ENCODE results near the gene INCA1.
"Not testable (repeated sequence)": the region's sequence is repeated elsewhere in the genome, so short reads cannot be mapped to it uniquely, and the experiment has no call there.

The INCA1 gene, protein sequence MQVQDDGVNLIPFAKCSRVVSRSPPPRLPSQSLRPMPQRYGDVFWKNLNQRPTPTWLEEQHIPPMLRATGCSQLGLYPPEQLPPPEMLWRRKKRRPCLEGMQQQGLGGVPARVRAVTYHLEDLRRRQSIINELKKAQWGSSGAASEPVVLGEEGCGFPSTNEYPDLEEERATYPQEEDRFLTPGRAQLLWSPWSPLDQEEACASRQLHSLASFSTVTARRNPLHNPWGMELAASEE

DNA sequence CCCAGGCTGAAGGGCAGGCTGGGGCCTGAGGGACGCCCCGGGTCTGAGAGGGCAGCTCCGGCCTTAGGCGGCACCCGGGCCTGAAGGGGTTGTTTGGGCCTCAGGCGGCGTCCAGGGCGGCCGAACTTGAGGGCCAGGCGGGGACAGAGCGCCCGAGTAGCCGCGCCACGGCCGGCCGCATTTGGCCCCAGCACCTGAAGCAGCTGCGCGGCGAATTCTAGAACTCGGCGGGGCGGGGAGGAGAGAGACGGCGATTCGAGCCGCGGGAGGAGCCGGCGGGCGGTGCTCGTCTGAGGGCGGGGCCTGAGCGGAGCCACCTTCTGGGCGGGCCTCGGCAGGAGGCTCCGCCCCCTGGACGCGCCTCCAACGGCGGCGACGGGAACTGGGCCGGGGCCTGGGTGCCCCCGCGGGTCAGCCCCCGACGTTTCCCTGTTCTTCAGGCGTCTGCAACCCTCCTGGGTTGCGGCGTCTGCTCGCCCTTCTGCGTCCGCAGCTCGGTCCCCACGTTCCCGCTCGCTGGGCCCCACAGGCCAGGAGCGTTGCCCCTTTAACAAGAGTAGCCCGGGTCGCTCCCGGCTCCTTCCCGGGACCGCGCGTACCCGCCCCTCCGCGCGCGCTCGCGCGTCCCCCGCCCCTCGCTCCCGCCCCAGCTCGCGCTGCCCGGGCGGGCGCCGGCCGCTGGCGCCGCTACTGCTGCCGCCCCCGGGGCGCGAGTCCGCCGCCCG lies at the start of gene INCA1, which contains the start of gene KIF1C:
Gene INCA1 (minus strand): TSS at position 221 of the 725 bp plus-strand sequence. CDS start 3,085 bp downstream, outside the sequence.
Gene KIF1C (plus strand): TSS at position 649 of the 725 bp plus-strand sequence. CDS start 2,297 bp downstream, outside the sequence.
- peak; percentile 96 for DNase-seq

DNA sequence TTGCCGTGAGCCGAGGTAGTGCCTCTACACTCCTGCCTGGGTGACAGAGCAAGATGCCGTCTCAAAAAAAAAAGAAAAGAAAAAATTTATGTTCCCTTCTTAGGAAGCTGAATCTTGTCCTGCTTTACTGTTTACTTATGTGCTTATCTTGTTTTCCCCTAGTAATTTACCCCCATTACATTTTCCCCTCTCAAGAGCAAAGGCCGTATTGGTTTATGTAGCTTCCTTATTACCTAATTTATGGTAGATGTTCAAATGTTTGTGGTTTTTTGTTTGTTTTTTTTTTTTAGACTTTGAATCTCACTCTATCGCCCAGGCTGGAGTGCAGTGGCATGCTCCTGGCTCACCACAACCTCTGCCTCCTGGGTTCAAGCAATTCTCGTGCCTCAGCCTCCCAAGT lies 48.2 kb upstream of the INCA1 start:
- DNase-seq, result no peak

DNA sequence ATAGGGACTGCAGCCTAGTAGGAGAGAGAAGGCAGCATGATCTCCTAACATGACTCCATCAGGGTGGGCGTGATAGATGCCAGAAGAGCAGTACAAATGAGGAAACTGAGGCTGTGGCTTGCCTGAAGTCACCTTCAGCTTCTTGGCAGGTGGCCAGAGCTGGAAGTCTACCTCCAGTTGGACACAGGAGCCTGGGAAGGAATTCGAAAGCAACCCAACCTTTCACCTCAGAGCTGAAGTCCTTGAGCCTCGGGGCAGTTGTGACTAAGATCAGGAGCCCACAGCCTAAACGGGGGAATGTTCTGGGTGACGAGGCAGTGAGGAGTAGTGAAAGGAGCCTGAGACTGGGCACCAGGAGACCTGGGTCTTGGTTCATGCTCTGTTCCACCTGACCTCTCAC lies 47.3 kb upstream of the INCA1 start:
- no peak for DNase-seq

DNA sequence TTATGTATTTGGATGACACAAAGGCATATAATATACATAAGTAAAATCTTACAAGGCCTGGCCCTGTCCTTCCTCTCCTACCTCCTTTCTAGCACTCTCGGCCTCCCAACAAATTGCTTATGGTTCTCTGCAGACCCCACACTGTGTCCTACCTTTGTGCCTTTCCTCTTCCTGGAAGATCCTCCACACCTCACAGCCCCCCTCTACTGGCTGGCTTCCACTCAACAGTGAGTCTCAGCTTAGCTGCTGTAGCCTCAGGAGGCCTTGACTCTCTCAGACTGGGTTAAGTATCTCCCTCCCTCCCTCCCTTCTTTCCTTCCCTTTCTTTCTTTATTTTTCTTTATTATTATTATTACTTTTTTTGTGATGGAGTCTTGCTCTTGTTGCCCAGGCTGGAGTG lies 46.2 kb upstream of the INCA1 start:
- DNase-seq, result no peak

DNA sequence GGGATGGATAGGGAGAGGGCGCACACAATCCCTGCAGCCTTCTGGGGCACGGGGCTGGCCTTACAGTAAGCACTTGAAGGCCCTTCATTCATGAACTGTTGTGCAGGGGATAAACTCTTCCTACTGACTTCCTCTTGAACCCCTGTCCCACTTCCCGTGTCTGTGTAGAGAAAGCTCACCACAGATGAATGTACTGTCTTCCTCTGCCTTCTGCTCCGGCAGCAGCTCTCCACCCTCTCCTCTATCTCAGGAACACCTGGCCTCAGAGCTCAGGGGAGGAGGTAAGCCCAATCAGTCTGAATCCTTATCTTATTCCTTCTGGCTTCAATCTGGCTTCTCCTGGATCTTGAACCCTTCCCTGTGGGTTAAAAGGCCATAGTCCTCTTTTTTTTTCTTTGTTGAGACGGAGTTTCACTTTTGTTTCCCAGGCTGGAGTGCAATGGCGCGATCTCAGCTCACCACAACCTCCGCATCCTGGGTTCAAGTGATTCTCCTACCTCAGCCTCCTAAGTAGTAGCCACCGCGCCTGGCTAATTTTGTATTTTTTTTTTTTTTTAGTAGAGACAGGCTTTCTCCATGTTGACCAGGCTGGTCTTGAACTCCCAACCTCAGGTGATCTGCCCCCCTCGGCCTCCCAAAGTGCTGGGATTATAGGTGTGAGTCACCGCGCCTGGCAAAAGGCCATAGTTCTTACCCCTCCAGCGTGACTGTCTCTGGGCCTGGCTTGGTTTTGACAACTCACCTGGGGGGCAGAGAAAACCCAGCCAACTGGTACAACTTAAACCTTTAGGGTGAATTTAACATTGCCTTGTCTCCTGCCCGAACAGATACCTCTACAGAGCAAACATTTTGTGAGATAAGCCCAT lies 45.1 kb upstream of the INCA1 start:
- DNase-seq, result peak; percentile 25

DNA sequence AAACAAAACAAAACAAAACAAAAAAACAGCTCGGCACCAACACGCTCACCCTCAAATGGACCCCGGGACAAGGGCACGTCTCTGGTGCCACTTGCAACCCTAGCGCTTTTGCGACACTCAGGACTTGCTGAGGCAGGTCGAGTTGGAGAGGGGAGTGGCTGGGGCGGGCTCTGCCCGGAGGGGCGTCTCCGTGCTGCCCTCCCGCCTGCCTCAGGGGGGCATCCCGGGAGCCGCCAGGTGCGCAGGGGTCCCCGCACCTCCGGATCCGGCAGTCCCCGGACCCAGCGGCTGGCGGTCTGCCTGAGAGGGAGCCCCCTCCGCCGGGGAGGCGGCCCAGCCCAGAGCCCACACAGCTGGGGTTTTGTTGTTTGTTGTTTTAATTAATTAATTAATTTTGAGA lies 38.0 kb upstream of the INCA1 start, which contains the start of gene SLC52A1:
Gene SLC52A1 (minus strand): TSS at position 112 of the 400 bp plus-strand sequence. CDS start 820 bp downstream, outside the sequence.
- DNase-seq, result peak; percentile 25

DNA sequence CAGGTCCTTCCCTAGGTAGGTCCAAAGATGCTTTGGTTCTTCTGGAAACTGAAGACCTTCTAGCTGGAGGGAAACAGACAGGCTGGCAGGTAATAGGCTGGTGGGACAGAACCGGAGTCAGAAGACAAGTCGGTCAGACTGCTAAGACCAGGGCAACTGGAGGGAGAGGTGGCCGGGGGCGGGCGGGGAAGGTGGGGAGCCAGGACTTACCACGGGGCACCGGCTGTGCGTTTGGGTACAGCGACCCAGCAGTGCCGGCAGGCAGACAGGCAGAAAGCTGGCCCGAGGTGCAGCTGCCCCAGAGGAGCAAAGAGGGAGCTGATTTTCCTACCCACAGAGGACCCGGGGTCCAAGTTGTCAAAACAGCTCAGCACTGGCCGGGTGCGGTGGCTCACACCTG lies 37.3 kb upstream of the INCA1 start:
- no peak for DNase-seq

DNA sequence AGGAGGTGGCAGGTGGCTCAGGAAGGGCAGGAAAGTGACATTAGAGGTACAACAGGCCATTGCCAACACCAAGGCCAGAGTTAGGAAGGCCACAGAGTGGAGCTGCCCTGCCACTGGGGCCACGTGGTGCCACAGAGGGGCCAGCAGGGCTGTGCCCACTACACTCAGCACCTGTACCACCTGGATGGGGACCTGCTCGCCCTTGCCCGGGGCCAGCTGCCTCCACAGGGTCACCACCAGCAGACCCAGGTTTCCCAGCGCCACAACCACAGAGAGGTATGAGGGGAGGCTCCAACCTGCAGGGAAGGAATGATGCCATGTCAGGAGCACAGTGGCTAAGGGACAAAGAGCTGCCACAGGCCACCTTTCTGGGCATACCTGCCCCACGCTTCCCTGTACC lies 36.7 kb upstream of the INCA1 start:
- DNase-seq, result no peak

DNA sequence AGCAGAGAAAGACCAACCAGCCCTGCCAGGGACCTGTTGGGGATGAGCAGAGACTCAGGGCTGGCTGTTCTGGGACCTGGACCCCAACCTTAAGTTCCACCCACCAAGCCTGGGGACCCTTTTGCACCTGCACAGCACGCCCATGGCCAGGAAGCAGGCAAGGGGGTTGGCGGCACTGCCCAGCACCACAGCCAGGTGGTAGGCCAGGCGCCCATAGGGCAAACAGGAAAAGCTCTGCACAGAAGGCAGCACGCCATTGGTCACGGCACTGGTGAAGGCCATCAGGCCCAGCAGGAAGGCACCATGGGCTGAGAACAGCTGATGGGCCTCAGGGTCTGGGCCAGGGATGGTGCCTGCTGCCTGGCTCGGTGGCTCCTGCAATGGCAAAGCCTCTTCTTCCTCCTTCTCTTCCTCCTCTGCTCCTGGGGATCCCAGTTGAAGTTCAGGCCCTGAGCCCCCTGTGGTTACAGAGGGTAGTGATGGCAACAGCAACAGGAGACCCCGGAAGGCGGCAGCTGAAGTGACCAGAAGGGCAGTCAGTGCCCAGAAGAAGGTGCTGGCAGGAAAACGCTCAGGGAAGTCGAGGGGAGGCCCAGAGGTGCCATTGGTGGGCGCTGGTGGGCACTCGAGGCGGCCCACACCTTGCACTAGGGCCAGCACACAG lies 36.2 kb upstream of the INCA1 start:
- DNase-seq, result no peak

DNA sequence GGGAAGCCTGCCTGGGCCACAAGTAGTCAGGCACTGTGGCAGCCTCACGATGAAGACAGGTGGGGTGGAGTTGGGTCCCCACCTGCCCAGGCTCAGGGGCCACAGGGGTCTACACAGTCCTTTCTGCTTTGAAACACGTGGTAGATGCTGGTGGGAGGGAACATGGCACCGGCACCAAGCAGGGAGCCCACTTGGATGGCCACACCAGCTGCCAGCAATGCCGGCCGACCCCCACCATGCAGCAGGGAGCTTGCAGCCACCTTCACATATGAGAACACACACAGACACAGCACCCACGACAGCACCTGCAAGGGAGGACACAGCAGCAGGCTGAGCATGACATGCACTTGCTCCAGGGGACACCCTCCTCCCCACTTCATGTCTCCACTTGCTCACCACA lies 35.5 kb upstream of the INCA1 start:
- no peak for DNase-seq

DNA sequence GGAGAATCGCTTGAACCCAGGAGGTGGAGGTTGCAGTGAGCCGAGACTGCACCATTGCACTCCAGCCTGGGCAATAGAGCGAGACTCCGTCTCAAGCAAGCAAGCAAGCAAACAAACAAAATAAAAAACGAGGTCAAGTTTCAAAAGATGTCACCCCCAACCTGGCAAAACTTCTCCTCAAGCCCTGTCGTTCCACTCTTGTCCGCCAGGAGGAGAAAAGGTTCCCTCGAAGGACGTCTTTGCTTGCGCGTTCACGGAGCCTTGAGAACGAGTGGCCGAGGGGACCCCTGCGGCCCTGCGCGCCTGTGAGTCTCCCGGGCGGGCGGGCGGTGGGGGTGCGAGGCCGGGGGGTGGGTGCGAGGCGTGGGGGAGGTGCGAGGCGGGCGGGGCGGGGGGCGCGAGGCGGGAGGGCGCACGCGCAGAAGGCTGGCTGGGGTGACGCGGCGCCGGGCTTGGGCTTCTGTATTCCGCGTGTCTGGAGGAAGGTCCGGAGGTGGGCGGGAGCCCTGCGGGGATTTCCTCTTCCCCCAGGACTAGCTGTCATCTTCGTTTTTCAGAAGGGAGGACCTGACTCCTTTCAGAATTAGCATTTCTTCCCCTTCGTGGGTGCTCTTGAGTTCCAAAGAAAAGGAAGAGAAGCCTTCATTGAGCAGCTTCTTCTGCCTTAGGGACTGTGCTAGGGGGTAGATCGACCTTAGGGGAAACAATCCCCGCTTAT lies 34.2 kb upstream of the INCA1 start:
- peak; percentile 97 for DNase-seq

DNA sequence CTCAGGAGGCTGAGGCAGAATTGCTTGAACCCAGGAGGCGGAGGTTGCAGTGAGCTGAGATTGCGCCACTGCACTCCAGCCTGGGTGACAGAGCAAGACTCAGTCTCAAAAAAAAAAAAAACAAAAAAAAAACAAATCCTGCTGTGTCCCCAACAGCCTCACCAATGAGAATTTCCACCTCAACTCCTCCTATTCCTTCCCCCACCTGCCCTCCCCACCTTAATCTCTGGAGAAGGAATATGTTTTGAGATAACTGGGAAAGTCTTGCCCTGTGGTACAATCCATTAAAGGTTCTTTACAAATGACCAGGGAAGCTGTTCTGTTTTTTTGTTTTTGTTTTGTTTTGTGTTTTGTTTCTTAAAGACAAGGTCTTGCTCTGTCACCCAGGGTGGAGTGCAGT lies 32.8 kb upstream of the INCA1 start:
- not testable (repeated sequence) for DNase-seq

DNA sequence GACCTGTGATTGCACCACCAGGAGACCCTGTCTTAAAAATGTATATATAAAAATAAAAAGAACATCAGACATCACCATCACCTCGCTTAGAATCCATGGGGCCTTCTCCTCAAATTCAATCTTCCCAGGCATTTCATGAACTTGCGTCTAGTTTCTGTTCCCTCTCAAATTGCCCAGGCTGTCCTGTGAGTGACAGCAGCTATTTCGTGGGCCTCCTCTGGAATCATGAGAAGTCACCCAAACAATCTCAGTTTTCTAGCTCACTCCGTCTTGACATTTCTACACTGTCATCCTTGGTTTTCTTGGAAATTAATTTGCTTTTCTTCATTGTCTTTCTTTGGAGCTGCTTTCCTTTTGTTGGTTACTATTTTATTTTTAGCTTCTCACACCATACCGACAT lies 30.6 kb upstream of the INCA1 start:
- DNase-seq, result no peak

DNA sequence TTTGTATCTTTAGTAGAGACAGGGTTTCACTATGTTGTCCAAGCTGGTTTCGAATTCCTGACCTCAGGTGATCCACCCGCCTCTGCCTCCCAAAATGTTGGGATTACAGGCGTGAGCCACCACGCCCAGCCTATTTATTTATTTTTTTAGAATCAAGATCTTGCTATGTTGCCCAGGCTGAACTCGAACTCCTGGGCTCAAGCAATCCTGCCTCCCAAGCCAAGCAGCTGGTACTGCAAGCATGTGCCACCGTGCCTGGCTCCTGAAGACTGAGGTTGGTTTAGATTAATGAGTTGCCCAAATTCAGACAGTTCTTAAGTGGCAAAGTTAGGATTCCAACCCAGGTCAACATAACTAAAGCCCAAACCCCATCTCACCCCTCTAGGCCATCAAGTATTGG lies 30.0 kb upstream of the INCA1 start:
- no peak for DNase-seq

DNA sequence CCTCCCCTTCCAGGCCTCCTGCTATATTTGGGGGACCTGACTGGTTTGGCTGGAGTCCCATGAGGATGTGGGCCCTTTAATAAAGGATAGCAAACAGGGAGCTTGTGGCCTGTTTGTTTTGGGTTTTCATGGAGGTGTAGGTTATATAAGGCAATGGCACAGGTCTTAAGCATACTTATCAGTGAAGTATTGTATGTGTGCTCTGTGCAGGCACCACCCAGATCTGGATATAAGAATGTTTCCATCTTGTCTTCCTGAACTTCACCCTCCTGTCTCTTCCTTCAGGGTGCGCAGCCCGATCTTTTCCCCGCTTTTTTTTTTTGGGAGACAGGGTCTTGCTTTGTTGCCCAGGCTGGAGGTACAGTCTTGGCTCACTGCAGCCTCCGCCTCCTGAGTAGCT lies 27.3 kb upstream of the INCA1 start:
- no peak for DNase-seq

DNA sequence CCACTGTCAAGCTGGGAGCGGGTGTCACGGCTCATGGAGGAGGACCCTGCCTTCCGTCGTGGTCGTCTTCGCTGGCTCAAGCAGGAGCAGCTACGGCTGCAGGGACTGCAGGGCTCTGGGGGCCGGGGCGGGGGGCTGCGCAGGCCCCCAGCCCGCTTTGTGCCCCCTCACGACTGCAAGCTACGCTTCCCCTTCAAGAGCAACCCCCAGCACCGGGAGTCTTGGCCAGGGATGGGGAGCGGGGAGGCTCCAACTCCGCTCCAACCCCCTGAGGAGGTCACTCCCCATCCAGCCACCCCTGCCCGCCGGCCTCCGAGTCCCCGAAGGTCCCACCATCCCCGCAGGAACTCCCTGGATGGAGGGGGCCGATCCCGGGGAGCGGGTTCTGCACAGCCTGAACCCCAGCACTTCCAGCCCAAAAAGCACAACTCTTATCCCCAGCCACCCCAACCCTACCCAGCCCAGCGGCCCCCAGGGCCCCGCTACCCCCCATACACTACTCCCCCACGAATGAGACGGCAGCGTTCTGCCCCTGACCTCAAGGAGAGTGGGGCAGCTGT lies 26.3 kb upstream of the INCA1 start:
- DNase-seq, result no peak

DNA sequence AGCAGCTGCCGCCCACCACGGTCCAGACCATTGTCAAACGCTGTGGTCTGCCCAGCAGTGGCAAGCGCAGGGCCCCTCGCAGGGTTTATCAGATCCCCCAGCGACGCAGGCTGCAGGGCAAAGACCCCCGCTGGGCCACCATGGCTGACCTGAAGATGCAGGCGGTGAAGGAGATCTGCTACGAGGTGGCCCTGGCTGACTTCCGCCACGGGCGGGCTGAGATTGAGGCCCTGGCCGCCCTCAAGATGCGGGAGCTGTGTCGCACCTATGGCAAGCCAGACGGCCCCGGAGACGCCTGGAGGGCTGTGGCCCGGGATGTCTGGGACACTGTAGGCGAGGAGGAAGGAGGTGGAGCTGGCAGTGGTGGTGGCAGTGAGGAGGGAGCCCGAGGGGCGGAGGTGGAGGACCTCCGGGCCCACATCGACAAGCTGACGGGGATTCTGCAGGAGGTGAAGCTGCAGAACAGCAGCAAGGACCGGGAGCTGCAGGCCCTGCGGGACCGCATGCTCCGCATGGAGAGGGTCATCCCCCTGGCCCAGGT lies 24.9 kb upstream of the INCA1 start:
- DNase-seq, result no peak

DNA sequence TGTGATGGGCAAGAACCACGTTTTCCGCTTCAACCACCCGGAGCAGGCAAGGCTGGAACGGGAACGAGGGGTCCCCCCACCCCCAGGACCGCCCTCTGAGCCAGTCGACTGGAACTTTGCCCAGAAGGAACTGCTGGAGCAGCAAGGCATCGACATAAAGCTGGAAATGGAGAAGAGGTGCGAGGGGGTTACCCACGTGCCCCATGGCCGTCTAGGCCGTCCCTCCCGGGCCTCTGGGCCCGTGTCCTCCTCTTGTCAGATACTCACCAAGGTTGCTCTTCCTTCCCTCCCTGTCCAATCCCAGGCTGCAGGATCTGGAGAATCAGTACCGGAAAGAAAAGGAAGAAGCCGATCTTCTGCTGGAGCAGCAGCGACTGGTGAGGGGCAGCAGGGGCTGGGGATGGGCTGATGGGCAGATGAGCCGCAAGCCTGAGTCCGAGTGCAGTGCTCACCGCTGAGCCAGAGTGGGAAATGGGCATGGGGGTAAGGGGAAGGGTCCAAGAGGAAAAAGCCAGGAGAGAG lies 23.2 kb upstream of the INCA1 start:
- no peak for DNase-seq

DNA sequence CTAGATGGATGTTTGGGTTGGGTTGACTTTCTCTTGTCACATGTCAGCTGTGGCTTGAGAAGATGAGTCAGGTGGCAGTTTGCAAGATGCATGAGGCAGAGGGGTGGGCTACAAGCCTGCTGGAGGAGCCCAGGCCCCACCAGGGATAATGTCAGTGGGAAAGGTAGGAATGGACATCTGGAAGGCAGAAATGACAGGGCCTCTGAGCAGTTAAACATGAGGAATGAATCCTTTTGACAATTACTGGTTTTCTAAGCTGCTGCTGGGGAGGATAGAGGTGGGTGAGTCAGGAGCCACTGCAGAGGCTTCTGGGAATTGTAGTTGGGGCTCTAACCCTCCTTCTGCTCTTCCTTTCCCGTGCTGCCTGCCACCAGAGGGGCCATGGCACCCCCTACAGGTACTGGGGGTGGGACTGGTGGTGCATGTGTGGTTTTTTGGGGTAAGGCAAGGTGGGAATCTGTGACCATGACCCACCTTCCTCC lies 22.2 kb upstream of the INCA1 start:
- DNase-seq, result peak; percentile 60

DNA sequence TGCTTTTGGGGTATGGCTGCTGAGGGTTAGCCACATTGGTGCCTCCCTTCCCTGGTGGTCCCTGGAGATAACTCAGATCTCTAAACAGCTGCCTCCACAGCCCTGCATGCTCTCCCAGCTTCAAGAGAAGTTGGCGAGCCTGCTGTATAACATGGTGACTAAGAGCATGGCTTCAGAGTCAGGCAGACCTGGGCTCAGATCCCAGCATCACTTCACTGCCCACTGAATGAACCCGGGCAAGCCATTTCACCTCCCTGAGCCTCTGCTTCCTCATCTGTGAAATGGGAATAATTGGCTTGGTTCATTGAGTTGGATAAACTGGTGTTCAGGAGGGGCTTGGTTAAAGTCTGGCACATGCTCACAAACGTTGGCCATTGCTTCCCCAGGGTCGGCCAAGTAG lies 17.0 kb upstream of the INCA1 start:
- DNase-seq, result no peak

DNA sequence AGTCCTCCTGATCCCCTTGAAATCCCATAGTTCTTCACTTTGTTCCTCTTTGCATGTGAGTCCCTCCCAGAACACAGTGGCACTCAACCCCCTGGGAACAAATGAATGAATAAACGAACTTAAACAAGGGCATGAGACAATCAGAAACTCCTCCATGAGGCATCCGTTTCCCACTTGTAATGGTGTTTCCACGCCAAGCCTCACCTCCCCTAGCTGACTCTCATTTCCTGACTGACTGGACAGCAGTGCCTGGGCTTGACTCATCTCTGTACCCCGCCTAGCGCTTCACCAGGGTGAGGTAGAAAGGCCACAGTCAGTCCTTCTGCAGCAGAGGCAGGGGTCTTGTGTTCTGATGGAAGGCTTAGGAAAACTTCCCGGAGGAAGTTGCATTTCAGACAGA lies 14.6 kb upstream of the INCA1 start:
- no peak for DNase-seq
